SK-N-SH (cell line): ENCODE measurements around the gene LMNTD2. TPM values are rescaled to one million over a fixed set of nuclear protein-coding genes. Genes with fewer than 3 reads are reported as not detected.

ENCODE experiments used
- CTCF ChIA-PET: fragments of 300-600, 350-600 bp; formaldehyde crosslinking; extraction: SDS; loops from one replicate; lab custom pipeline; 2021; lab: Yijun Ruan, JAX
- POLR2A ChIA-PET: fragments of 350-600 bp; sonication (Branson Sonifier 250); formaldehyde crosslinking; extraction: SDS; loops from one replicate; lab custom pipeline; 2020; ENCODE audit warnings: antibody characterized with exemption, inconsistent platforms; lab: Yijun Ruan, JAX
- DNase-seq: peaks from one replicate; pipeline ENCODE4 v3.0.0; 2012
- H2AFZ ChIP-seq: fragments of 200-600 bp; sonication (generic); 2 replicates; pipeline ENCODE4 v1.8.1; 2016; ENCODE audit warnings: antibody characterized with exemption, mild to moderate bottlenecking, low read depth
- H3F3A ChIP-seq: fragments of 200-600 bp; sonication (generic); replicated peaks from 2 replicates; pipeline ENCODE3; 2016; ENCODE audit warnings: antibody characterized with exemption, mild to moderate bottlenecking; ENCODE audit not compliant: insufficient read depth
- H3K27ac ChIP-seq, 2 experiments: fragments of 200-500 bp in 1 of 2; fragments of 200-600 bp in 1 of 2; sonication (Bioruptor generic) in 1 of 2; sonication (generic), shearing (Covaris generic) in 1 of 2; 2 replicates each; pipeline versions ENCODE4 v1.5.1 to v1.6.1; 2014 to 2016; ENCODE audit warnings: low read depth in 2 of 2, inconsistent platforms in 1 of 2, low read length in 1 of 2, mild to moderate bottlenecking in 1 of 2, mixed read lengths in 1 of 2
- H3K27me3 ChIP-seq: fragments of 200-600 bp; sonication (generic), shearing (Covaris generic); 2 replicates; pipeline ENCODE4 v1.6.1; 2016; ENCODE audit warnings: mixed run types; ENCODE audit not compliant: insufficient read depth
- H3K36me3 ChIP-seq, 2 experiments: fragments of 200-500 bp in 1 of 2; fragments of 200-600 bp in 1 of 2; sonication (Bioruptor generic) in 1 of 2; sonication (generic) in 1 of 2; replicated peaks in 1 of 2; 2 replicates each; pipeline versions ENCODE3 to v1.5.1; 2014 to 2016; ENCODE audit warnings: low read length in 1 of 2, mild to moderate bottlenecking in 1 of 2; ENCODE audit not compliant: insufficient read depth in 2 of 2, control insufficient read depth in 1 of 2
- H3K4me1 ChIP-seq, 2 experiments: fragments of 200-500 bp in 1 of 2; fragments of 200-600 bp in 1 of 2; sonication (Bioruptor generic) in 1 of 2; sonication (generic), shearing (Covaris generic) in 1 of 2; 2 replicates each; pipeline versions ENCODE4 v1.5.1 to v1.6.1; 2014 to 2016; ENCODE audit warnings: low read depth in 1 of 2, low read length in 1 of 2, mixed run types in 1 of 2; ENCODE audit not compliant: insufficient read depth in 2 of 2, control insufficient read depth in 1 of 2
- H3K4me2 ChIP-seq: fragments of 200-600 bp; sonication (generic), shearing (Covaris generic); 2 replicates; pipeline ENCODE4 v1.6.1; 2017; ENCODE audit warnings: mixed run types
- H3K4me3 ChIP-seq, 2 experiments: fragments of 200-500 bp in 1 of 2; fragments of 200-600 bp in 1 of 2; sonication (Bioruptor generic) in 1 of 2; sonication (generic), shearing (Covaris generic) in 1 of 2; 2 replicates each; pipeline versions ENCODE4 v1.5.1 to v1.8.1; 2014 to 2016; ENCODE audit warnings: low read depth in 2 of 2, inconsistent platforms in 1 of 2, low read length in 1 of 2, mild to moderate bottlenecking in 1 of 2, mixed read lengths in 1 of 2, moderate library complexity in 1 of 2
- H3K79me2 ChIP-seq: fragments of 200-600 bp; sonication (generic); 2 replicates; pipeline ENCODE4 v1.8.1; 2017; ENCODE audit warnings: mild to moderate bottlenecking; ENCODE audit not compliant: insufficient read depth
- H3K9ac ChIP-seq: fragments of 200-600 bp; sonication (generic); 2 replicates; pipeline ENCODE4 v1.6.1; 2017; ENCODE audit warnings: mixed run types
- H3K9me2 ChIP-seq: fragments of 200-600 bp; sonication (generic); 2 replicates; pipeline ENCODE4 v1.6.1; 2017; ENCODE audit warnings: mixed run types
- H3K9me3 ChIP-seq: fragments of 200-600 bp; sonication (generic); 2 replicates; pipeline ENCODE4 v1.6.1; 2017; ENCODE audit warnings: mixed run types, mild to moderate bottlenecking, moderate library complexity
- H4K20me1 ChIP-seq: fragments of 200-600 bp; sonication (generic); 2 replicates; pipeline ENCODE4 v1.6.1; 2017; ENCODE audit warnings: mild to moderate bottlenecking, mixed run types; ENCODE audit not compliant: insufficient read depth
- ELF1 ChIP-seq: IDR thresholded peaks from 2 replicates; pipeline ENCODE4 v1.4.0; 2012
- EP300 ChIP-seq, 2 experiments: IDR thresholded peaks; 2 replicates each; pipeline versions ENCODE4 v1.4.0 to v1.6.1; 2012; ENCODE audit warnings: borderline replicate concordance in 1 of 2, low read depth in 1 of 2, low read length in 1 of 2
- EZH2phosphoT487 ChIP-seq: fragments of 200-600 bp; sonication (generic); IDR thresholded peaks from 2 replicates; pipeline ENCODE4 v1.6.1; 2017; ENCODE audit warnings: low read depth, mixed run types, mild to moderate bottlenecking, antibody characterized with exemption, moderate library complexity, borderline replicate concordance
- FOSL2 ChIP-seq: IDR thresholded peaks from 2 replicates; pipeline ENCODE4 v1.4.0; 2012; ENCODE audit warnings: low read depth, mild to moderate bottlenecking, moderate library complexity, borderline replicate concordance
- FOXM1 ChIP-seq: IDR thresholded peaks from 2 replicates; pipeline ENCODE4 v1.4.0; 2012; ENCODE audit warnings: low read depth, mild to moderate bottlenecking
- GABPA ChIP-seq: IDR thresholded peaks from 2 replicates; pipeline ENCODE4 v1.4.0; 2012; ENCODE audit warnings: low read depth, mild to moderate bottlenecking
- GATA2 ChIP-seq: sonication (generic); formaldehyde crosslinking; IDR thresholded peaks from 2 replicates; pipeline ENCODE4 v1.5.0; 2020; ENCODE audit warnings: mild to moderate bottlenecking, missing genetic modification reagents
- JUND ChIP-seq: IDR thresholded peaks from 2 replicates; pipeline ENCODE4 v1.4.0; 2012
- MXI1 ChIP-seq: IDR thresholded peaks from 2 replicates; pipeline ENCODE4 v1.6.1; 2012; ENCODE audit warnings: mild to moderate bottlenecking, low read depth, low read length, improper control_type of control experiment
- NRF1 ChIP-seq: IDR thresholded peaks from 2 replicates; pipeline ENCODE4 v1.6.1; 2012; ENCODE audit warnings: low read depth, mild to moderate bottlenecking, low read length
- POLR2AphosphoS5 ChIP-seq: IDR thresholded peaks from 2 replicates; pipeline ENCODE4 v1.6.1; 2012; ENCODE audit warnings: low read depth, low read length
- REST ChIP-seq: IDR thresholded peaks from 2 replicates; pipeline ENCODE4 v1.6.1; 2012; ENCODE audit warnings: mild to moderate bottlenecking, low read depth, low read length, moderate library complexity
- SMC3 ChIP-seq: IDR thresholded peaks from 2 replicates; pipeline ENCODE4 v1.6.1; 2012; ENCODE audit warnings: low read depth, low read length, improper control_type of control experiment
- TCF12 ChIP-seq: IDR thresholded peaks from 2 replicates; pipeline ENCODE4 v1.4.0; 2012
- TEAD4 ChIP-seq: IDR thresholded peaks from 2 replicates; pipeline ENCODE4 v1.4.0; 2012; ENCODE audit warnings: mild to moderate bottlenecking, borderline replicate concordance; ENCODE audit not compliant: insufficient read depth
- USF1 ChIP-seq: IDR thresholded peaks from 2 replicates; pipeline ENCODE4 v1.4.0; 2012; ENCODE audit warnings: low read depth, borderline replicate concordance
- YY1 ChIP-seq: IDR thresholded peaks from 2 replicates; pipeline ENCODE4 v1.4.0; 2012; ENCODE audit warnings: low read depth, mild to moderate bottlenecking
- WGBS: methylation state at CpG from one replicate; pipeline ENCODE4 v1.1.6; 2017; ENCODE audit warnings: low lambda C conversion rate; 5-methylcytosine and 5-hydroxymethylcytosine counted together
- polyA plus RNA-seq, 3 experiments: library from polyadenylated mRNA; depleted of rRNA; stranded (reverse); fragments of >200 nt; gene quantifications; 2 replicates each; pipeline ENCODE4 v1.2.3, GENCODE V29; 2012
- TF ChIP-seq, protein P1 (sequence below): fragments of 150-350 bp; IDR thresholded peaks from 2 replicates; pipeline ENCODE4 v1.6.1; 2017; ENCODE audit warnings: antibody characterized with exemption, low read length, low read depth, borderline replicate concordance
- TF ChIP-seq, protein P2 (sequence below): IDR thresholded peaks from 2 replicates; pipeline ENCODE4 v1.4.0; 2012; ENCODE audit warnings: low read depth, borderline replicate concordance

The LMNTD2 gene
- polyA plus RNA-seq, 1 of the 3 experiments (the other 2 are of a cell fraction): 2.4 TPM

DNA sequence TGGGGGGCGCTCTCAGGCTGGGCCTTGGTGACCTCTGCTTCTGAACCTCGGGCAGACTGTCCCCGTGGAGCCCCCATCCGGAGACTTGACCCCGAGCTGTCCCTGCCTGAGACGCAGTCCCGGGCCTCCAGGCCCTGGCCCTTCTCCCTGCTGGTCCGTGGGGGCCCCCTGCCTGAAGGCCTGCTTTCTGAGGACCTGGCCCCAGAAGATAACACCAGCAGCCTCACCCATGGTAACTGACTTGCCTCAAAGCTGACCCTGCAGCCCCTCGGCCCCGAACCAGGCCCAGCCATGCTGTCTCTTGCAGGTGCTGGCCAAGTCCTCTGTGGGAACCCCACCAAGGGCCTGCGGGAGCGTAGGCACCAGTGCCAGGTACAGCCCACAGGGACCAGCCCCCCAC lies 8.9 kb downstream of the LMNTD2 start:
- no peak overlapping the region for H3K4me3 ChIP-seq
- CTCF ChIA-PET: interaction anchor here (0.9 to 1.8 kb wide), 2 partner anchors 155 to 176 kb away, joined by 3 to 14 read pairs; no protein-coding TSS in a partner anchor
- no peaks in the 10 kb centered on the region for H3K79me2 ChIP-seq
- no CpG with 5 or more reads among the region's 12 CpGs for WGBS
- no peak for DNase-seq
- H3K27me3 ChIP-seq: peaks cover 4% of the 10 kb centered on the region; the same call in 1 of the 2 replicates
- TF ChIP-seq FOXM1 (no peak), EP300 (IDR thresholded peaks at IDR 0.05; ENCODE audit: borderline replicate concordance in 1 of 2, low read depth in 1 of 2, low read length in 1 of 2) (no peak), REST (no peak), GATA2 (CRISPR knock-in tag) (no peak), POLR2AphosphoS5 (no peak), ELF1 (no peak), TEAD4 (no peak), SMC3 (no peak), EZH2phosphoT487 (no peak)
- TF ChIP-seq, protein P1, sequence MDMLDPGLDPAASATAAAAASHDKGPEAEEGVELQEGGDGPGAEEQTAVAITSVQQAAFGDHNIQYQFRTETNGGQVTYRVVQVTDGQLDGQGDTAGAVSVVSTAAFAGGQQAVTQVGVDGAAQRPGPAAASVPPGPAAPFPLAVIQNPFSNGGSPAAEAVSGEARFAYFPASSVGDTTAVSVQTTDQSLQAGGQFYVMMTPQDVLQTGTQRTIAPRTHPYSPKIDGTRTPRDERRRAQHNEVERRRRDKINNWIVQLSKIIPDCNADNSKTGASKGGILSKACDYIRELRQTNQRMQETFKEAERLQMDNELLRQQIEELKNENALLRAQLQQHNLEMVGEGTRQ: no peak
- TF ChIP-seq, all 33 proteins: peak for 0
- H3K9me2 ChIP-seq: no peaks in the 10 kb centered on the region
- H2AFZ ChIP-seq: no peak overlapping the region
- H3K9me3 ChIP-seq: no peaks in the 10 kb centered on the region
- H3K27ac ChIP-seq: no peak overlapping the region
- no peak overlapping the region for H3K4me2 ChIP-seq
- POLR2A ChIA-PET: interaction anchor here (0.7 kb wide), 1 partner anchor 73 kb away, joined by 3 read pairs; no protein-coding TSS in a partner anchor
- no peaks in the 10 kb centered on the region for H3F3A ChIP-seq
- no peak overlapping the region for H3K9ac ChIP-seq
- no peaks in the 10 kb centered on the region for H3K36me3 ChIP-seq
- H4K20me1 ChIP-seq: no peaks in the 10 kb centered on the region
- H3K4me1 ChIP-seq: peaks cover 0 to 19% of the 10 kb centered on the region in 2 experiments; a peak in 1 of 4 replicates

- H4K20me1 ChIP-seq: no peaks in the 10 kb centered on the region
- CTCF ChIA-PET: interaction anchor here (0.8 to 1.8 kb wide), 4 partner anchors 10 to 177 kb away, joined by 3 to 14 read pairs (median 3); no protein-coding TSS in a partner anchor
- H3K36me3 ChIP-seq: no peaks in the 10 kb centered on the region
- H3K9me3 ChIP-seq: no peaks in the 10 kb centered on the region
- H3K79me2 ChIP-seq: no peaks in the 10 kb centered on the region
- H3K4me3 ChIP-seq: no peak overlapping the region
- no peak overlapping the region for H2AFZ ChIP-seq
- H3F3A ChIP-seq: no peaks in the 10 kb centered on the region
- H3K4me2 ChIP-seq: no peak overlapping the region
- no peak overlapping the region for H3K9ac ChIP-seq
- no peaks in the 10 kb centered on the region for H3K9me2 ChIP-seq
- POLR2A ChIA-PET: no interaction called here
- peaks cover under 1% of the 10 kb centered on the region; the same call in 1 of the 2 replicates for H3K27me3 ChIP-seq
- no peak for DNase-seq
- H3K4me1 ChIP-seq: peaks cover 0 to 15% of the 10 kb centered on the region in 2 experiments; a peak in 1 of 4 replicates
- WGBS: 66% methylated on average over 8 of the region's 16 CpGs
- H3K27ac ChIP-seq: no peak overlapping the region
- TF ChIP-seq YY1: no peak
- no peak for TF ChIP-seq JUND
- TF ChIP-seq NRF1: no peak
- TF ChIP-seq FOSL2: no peak
- no peak for TF ChIP-seq USF1
- no peak for TF ChIP-seq MXI1
- TF ChIP-seq, protein P2, sequence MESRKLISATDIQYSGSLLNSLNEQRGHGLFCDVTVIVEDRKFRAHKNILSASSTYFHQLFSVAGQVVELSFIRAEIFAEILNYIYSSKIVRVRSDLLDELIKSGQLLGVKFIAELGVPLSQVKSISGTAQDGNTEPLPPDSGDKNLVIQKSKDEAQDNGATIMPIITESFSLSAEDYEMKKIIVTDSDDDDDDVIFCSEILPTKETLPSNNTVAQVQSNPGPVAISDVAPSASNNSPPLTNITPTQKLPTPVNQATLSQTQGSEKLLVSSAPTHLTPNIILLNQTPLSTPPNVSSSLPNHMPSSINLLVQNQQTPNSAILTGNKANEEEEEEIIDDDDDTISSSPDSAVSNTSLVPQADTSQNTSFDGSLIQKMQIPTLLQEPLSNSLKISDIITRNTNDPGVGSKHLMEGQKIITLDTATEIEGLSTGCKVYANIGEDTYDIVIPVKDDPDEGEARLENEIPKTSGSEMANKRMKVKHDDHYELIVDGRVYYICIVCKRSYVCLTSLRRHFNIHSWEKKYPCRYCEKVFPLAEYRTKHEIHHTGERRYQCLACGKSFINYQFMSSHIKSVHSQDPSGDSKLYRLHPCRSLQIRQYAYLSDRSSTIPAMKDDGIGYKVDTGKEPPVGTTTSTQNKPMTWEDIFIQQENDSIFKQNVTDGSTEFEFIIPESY: no peak
- no peak for TF ChIP-seq POLR2AphosphoS5
- TF ChIP-seq, protein P1: no peak
- TF ChIP-seq GABPA: no peak
- TF ChIP-seq ELF1: no peak
- no peak for TF ChIP-seq TCF12
Measured at GRCh38 chr11:551131-551530, 9.4 kb downstream of the LMNTD2 start.
